GM12872 (cell line): ENCODE data around the gene ZMIZ1.
A peak's percentile ranks its signal among the peaks of the same experiment; 100 is the strongest.

Experiments used
- CTCF ChIP-seq: IDR thresholded peaks from 3 replicates; pipeline ENCODE4 v1.5.1; 2011; ENCODE audit warnings: low read depth, mild to moderate bottlenecking, low read length, moderate library complexity; ENCODE audit not compliant: insufficient read depth

ZMIZ1 gene

GRCh38 chr10:79051766-79052165 is 17.0 kb upstream of the ZMIZ1 start:
- no peak for TF ChIP-seq CTCF

GRCh38 chr10:79052291-79053080 is 16.3 kb upstream of the ZMIZ1 start:
- 0 out of 3 replicates have a peak, but pooled peaks have one; percentile 31 for TF ChIP-seq CTCF

- TF ChIP-seq CTCF, result no peak
Observed at GRCh38 chr10:79053081-79053434, 15.7 kb upstream of the ZMIZ1 start.

GRCh38 chr10:79053481-79054202 is 15.1 kb upstream of the ZMIZ1 start:
- no peak for TF ChIP-seq CTCF

GRCh38 chr10:79054203-79055099 is 14.3 kb upstream of the ZMIZ1 start:
- no peak for TF ChIP-seq CTCF

- TF ChIP-seq CTCF, result no peak
Observed at GRCh38 chr10:79055100-79055782, 13.5 kb upstream of the ZMIZ1 start.
